H1 (cell line): Measurements from ENCODE around the gene C1orf185. TPM values are rescaled to one million over a fixed set of nuclear protein-coding genes. Genes with fewer than 3 reads are reported as not detected.

Experiments used
- ATF3 ChIP-seq: IDR thresholded peaks from 2 replicates; pipeline ENCODE4 v1.6.1; 2011; ENCODE audit warnings: low read depth, mild to moderate bottlenecking, low read length; ENCODE audit not compliant: insufficient read depth
- CHD7 ChIP-seq: fragments of 300-600 bp; sonication (generic); IDR thresholded peaks from 2 replicates; pipeline ENCODE4 v1.7.1; 2012; ENCODE audit warnings: low read length, moderate library complexity, mild to moderate bottlenecking, inconsistent platforms; ENCODE audit not compliant: insufficient replicate concordance
- CREB1 ChIP-seq: IDR thresholded peaks from 2 replicates; pipeline ENCODE4 v1.6.1; 2012; ENCODE audit warnings: inconsistent platforms
- E2F6 ChIP-seq: IDR thresholded peaks from 2 replicates; pipeline ENCODE4 v1.6.1; 2012; ENCODE audit warnings: inconsistent platforms
- EGR1 ChIP-seq: IDR thresholded peaks from 2 replicates; pipeline ENCODE4 v1.6.1; 2011; ENCODE audit warnings: low read depth, low read length, borderline replicate concordance
- EZH2 ChIP-seq: fragments of 200-600 bp; sonication (generic); IDR thresholded peaks from 2 replicates; pipeline ENCODE4 v1.7.1; 2012; ENCODE audit warnings: low read depth, mild to moderate bottlenecking, moderate library complexity, low read length, inconsistent platforms; ENCODE audit not compliant: severe bottlenecking
- RNF2 ChIP-seq: fragments of 200-900, 300-1000 bp; sonication (generic); IDR thresholded peaks from 2 replicates; pipeline ENCODE4 v1.7.1; 2016; ENCODE audit warnings: borderline replicate concordance, low read depth, mild to moderate bottlenecking, antibody characterized with exemption, low read length; ENCODE audit not compliant: poor library complexity, severe bottlenecking; ENCODE audit errors: missing control alignments
- RXRA ChIP-seq: IDR thresholded peaks from 2 replicates; pipeline ENCODE4 v1.6.1; 2011; ENCODE audit warnings: low read depth, mild to moderate bottlenecking, low read length, moderate library complexity; ENCODE audit not compliant: insufficient read depth
- SAP30 ChIP-seq: fragments of 300-600 bp; sonication (generic); IDR thresholded peaks from 2 replicates; pipeline ENCODE4 v1.7.1; 2012; ENCODE audit warnings: low read length, moderate library complexity, mild to moderate bottlenecking, inconsistent platforms; ENCODE audit not compliant: insufficient read depth, insufficient replicate concordance
- SP2 ChIP-seq: IDR thresholded peaks from 2 replicates; pipeline ENCODE4 v1.6.1; 2012; ENCODE audit warnings: mild to moderate bottlenecking, low read length, inconsistent platforms
- polyA plus RNA-seq, 7 experiments: library from polyadenylated mRNA; depleted of rRNA in 3 of 7; stranded (reverse) in 5 of 7; unstranded in 2 of 7; fragments of >200 nt in 5 of 7; fragments of 200-250 nt in 2 of 7; gene quantifications; 1 replicate in 5 of 7; 2 replicates in 1 of 7; 4 replicates in 1 of 7; pipeline versions ENCODE4 v1.2.1 to v1.2.3, GENCODE V29; 2011 to 2013; ENCODE audit warnings: missing spikeins in 2 of 7, mixed read lengths in 2 of 7
- total RNA-seq: library from RNA; stranded (reverse); fragmentation: NEBNext Ultra II Directional; extraction: Animal tissue kit (Norgen Biotek cat#: 25700); gene quantifications from 2 replicates; pipeline ENCODE4 v1.2.1, GENCODE V29; 2021

The C1orf185 gene
- total and polyA plus RNA-seq, 2 of the 8 experiments (the other 6 are each of a cell fraction or from before 2014, with no cell fraction given) = not detected

- no peak for TF ChIP-seq CHD7
- TF ChIP-seq ATF3 = no peak
- no peak for TF ChIP-seq CREB1
- no peak for TF ChIP-seq SAP30
- TF ChIP-seq E2F6 = no peak
- TF ChIP-seq EZH2 = no peak
- no peak for TF ChIP-seq EGR1
- TF ChIP-seq RXRA = no peak
- no peak for TF ChIP-seq RNF2
- TF ChIP-seq SP2 = no peak
Observed at GRCh38 chr1:51139474-51139873, 37.4 kb downstream of the C1orf185 start (continued).
